ENCODE data around the gene HSPA4.

Gene HSPA4

DNA sequence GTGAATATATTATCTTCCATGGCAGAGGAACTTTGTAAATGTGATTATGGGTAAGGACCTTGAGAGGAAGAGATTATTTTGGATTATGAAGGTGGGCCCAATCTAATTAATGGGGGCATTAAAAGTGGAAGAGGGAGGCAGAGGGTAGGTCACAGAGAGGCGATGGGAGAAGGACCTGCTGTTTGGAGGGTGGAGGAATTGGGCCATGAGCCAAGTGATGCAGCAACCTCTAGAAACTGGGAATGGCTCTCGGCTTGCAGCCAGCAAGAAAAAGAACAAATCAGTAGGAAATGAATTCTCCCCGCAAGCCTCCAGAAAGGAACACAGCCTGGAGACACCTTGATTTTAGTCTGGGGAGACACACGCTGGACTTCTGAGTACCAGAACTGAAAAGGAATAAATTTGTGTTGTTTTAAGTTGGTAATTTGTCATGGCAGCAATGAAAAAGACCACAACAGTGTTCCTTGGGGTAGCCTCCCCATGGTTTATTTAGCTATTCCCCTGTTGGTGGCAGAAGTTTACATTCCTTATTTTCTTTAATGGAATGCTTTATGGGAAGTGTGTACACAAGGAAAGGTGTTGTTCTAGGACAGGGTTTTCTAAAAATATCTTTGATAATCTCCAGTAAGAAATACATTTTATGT lies 103.6 kb downstream of the HSPA4 start:
- DNase-seq (ENCODE audit: low spot score), result no peak

Small RNA genes within 50 kb of the gene (small RNA-seq; reads per million reads assigned to genes)
- gene AC113410.1 (0 to 0.09 reads per million in 2 experiments), gene AC113410.3 (0 to 0.03 reads per million in 2 experiments)

Measured in SK-N-DZ (cell line).